HCT116 (cell line): ENCODE data around the gene GUCA2B.

Source experiments
- ATF3 ChIP-seq: IDR thresholded peaks from 2 replicates; pipeline ENCODE4 v1.6.1; 2012
- CEBPB ChIP-seq: IDR thresholded peaks from 2 replicates; pipeline ENCODE4 v1.6.1; 2012; ENCODE audit warnings: low read depth
- CTCF ChIP-seq, 3 experiments: fragments of 200-600 bp in 1 of 3; sonication (generic) in 1 of 3; IDR thresholded peaks in 2 of 3; conservative IDR thresholded peaks in 1 of 3; 2 replicates each; pipeline ENCODE4 v1.5.1; 2012 to 2017; ENCODE audit warnings: low read depth in 2 of 3, low read length in 2 of 3, antibody characterized with exemption in 1 of 3, borderline replicate concordance in 1 of 3, control low read depth in 1 of 3, mild to moderate bottlenecking in 1 of 3, mixed read lengths in 1 of 3, mixed run types in 1 of 3, moderate library complexity in 1 of 3; ENCODE audit not compliant: insufficient read depth in 1 of 3
- EZH2 ChIP-seq: fragments of 200-600 bp; sonication (generic); IDR thresholded peaks from 2 replicates; pipeline ENCODE4 v1.6.1; 2017; ENCODE audit warnings: antibody characterized with exemption, mixed run types
- EZH2phosphoT487 ChIP-seq: fragments of 200-600 bp; IDR thresholded peaks from 2 replicates; pipeline ENCODE4 v1.6.1; 2018; ENCODE audit warnings: antibody characterized with exemption, borderline replicate concordance
- MAX ChIP-seq: IDR thresholded peaks from 2 replicates; pipeline ENCODE4 v1.6.1; 2012
- POLR2A ChIP-seq: IDR thresholded peaks from 2 replicates; pipeline ENCODE4 v1.7.0; 2011; ENCODE audit warnings: borderline replicate concordance; ENCODE audit not compliant: insufficient read depth, insufficient read length; ENCODE audit errors: extremely low read depth
- POLR2AphosphoS5 ChIP-seq: IDR thresholded peaks from 2 replicates; pipeline ENCODE4 v1.6.1; 2011; ENCODE audit warnings: mild to moderate bottlenecking, low read depth, low read length, moderate library complexity
- RAD21 ChIP-seq: IDR thresholded peaks from 2 replicates; pipeline ENCODE4 v1.6.1; 2012; ENCODE audit warnings: low read depth, mild to moderate bottlenecking
- SP1 ChIP-seq: IDR thresholded peaks from 2 replicates; pipeline ENCODE4 v1.6.1; 2012; ENCODE audit warnings: low read depth
- SRF ChIP-seq: IDR thresholded peaks from 2 replicates; pipeline ENCODE4 v1.6.1; 2012; ENCODE audit warnings: low read depth
- YY1 ChIP-seq: IDR thresholded peaks from 2 replicates; pipeline ENCODE4 v1.6.1; 2011; ENCODE audit warnings: low read length, low read depth, moderate library complexity, mild to moderate bottlenecking; ENCODE audit not compliant: insufficient replicate concordance; ENCODE audit errors: extremely low read depth
- ZFX ChIP-seq: fragments of 450-650 bp; IDR thresholded peaks from 2 replicates; pipeline ENCODE4 v1.6.1; 2017
- ZNF274 ChIP-seq: fragments of 200-500 bp; sonication (Bioruptor generic); IDR thresholded peaks from 2 replicates; pipeline ENCODE4 v1.6.1; 2014; ENCODE audit warnings: mild to moderate bottlenecking, low read depth, low read length, inconsistent platforms

- TF ChIP-seq POLR2A (no peak), YY1 (no peak), ZFX (no peak), POLR2AphosphoS5 (no peak), ZNF274 (no peak), CTCF (IDR thresholded peaks at IDR 0.05 in 2 of 3, conservative IDR thresholded peaks at IDR 0.05 in 1 of 3; ENCODE audit: borderline replicate concordance in 1 of 3, insufficient read depth in 1 of 3, low read depth in 2 of 3, low read length in 2 of 3) (no peak), CEBPB (no peak), EZH2 (no peak), SRF (no peak), SP1 (no peak), EZH2phosphoT487 (no peak), MAX (no peak), ATF3 (no peak), RAD21 (no peak)
Measured at GRCh38 chr1:42173961-42174735, 20.9 kb downstream of the GUCA2B start.
